BLaER1 (cell line): ENCODE measurements around the gene TIMM22.

ENCODE experiments used
- H3K27ac ChIP-seq: shearing (Covaris generic); formaldehyde crosslinking; 2 replicates; pipeline ENCODE4 v1.8.1; 2022
- H3K27me3 ChIP-seq: shearing (Covaris generic); formaldehyde crosslinking; 2 replicates; pipeline ENCODE4 v1.8.1; 2022
- H3K36me3 ChIP-seq: shearing (Covaris generic); formaldehyde crosslinking; 2 replicates; pipeline ENCODE4 v1.8.1; 2022
- H3K4me1 ChIP-seq: shearing (Covaris generic); formaldehyde crosslinking; 2 replicates; pipeline ENCODE4 v1.8.1; 2022
- H3K4me2 ChIP-seq: shearing (Covaris generic); formaldehyde crosslinking; 2 replicates; pipeline ENCODE4 v1.8.1; 2022
- H3K4me3 ChIP-seq: shearing (Covaris generic); formaldehyde crosslinking; 2 replicates; pipeline ENCODE4 v1.8.1; 2022
- H3K9ac ChIP-seq: shearing (Covaris generic); formaldehyde crosslinking; 2 replicates; pipeline ENCODE4 v1.8.1; 2022
- H3K9me3 ChIP-seq: shearing (Covaris generic); formaldehyde crosslinking; 2 replicates; pipeline ENCODE4 v1.8.1; 2022
- H4K20me1 ChIP-seq: shearing (Covaris generic); formaldehyde crosslinking; 2 replicates; pipeline ENCODE4 v1.8.1; 2022
- Cebpa-rat ChIP-seq: shearing (Covaris generic); IDR thresholded peaks from 2 replicates; pipeline ENCODE4 v1.8.1; 2022

Gene TIMM22

DNA sequence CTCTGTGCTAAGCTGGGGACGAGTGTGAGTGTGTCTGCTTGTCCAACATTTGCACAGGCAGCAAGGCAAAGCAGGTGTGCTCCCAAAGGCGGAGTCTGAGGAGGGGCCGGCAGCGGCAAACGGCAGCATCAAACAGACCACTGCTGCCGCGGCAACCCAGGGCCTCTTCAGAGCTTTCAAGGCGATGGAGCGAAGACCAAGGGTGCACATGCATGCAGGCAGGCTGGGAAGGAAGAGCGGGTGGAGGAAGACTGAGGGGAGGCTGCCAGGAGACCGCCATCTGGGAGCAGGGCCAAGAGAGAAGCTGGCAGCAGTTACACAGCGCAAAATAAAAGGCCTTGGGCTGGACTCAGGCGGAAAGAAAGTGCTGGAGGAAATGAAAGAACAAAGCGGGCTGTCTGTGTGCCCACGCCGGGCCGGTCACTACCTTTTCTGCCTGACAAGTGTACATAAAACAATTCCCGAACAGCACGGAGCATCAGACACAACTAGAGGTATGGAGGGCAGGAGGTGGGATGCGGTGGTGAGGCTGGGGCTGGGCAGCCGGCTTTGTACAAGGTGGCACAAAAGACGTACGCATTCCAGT is 8.5 kb downstream of the TIMM22 start:
- H3K27me3 ChIP-seq = no peaks in the 10 kb centered on the region
- H3K9ac ChIP-seq = peak overlapping the region; percentile 60
- H4K20me1 ChIP-seq = peaks cover 37% of the 10 kb centered on the region
- peak overlapping the region; percentile 6; the same call in 1 of the 2 replicates for H3K4me3 ChIP-seq
- peak overlapping the region; percentile 89 for H3K4me2 ChIP-seq
- peaks cover 70% of the 10 kb centered on the region for H3K36me3 ChIP-seq
- peaks cover 67% of the 10 kb centered on the region for H3K4me1 ChIP-seq
- TF ChIP-seq Cebpa-rat = no peak
- H3K27ac ChIP-seq = peak overlapping the region; percentile 62
- H3K9me3 ChIP-seq = no peaks in the 10 kb centered on the region

GRCh38 chr17:1006054-1006453 is 9.1 kb downstream of the TIMM22 start:
- Histone ChIP-seq H3K9me3 (no peaks in the 10 kb centered on the region), H3K4me3 (0 out of 2 replicates have a peak overlapping the region, but pooled peaks have one; percentile 0), H3K27ac (peak overlapping the region; percentile 62), H4K20me1 (peaks cover 36% of the 10 kb centered on the region), H3K9ac (peak overlapping the region; percentile 60), H3K4me2 (peak overlapping the region; percentile 89), H3K36me3 (peaks cover 67% of the 10 kb centered on the region), H3K4me1 (peaks cover 71% of the 10 kb centered on the region), H3K27me3 (no peaks in the 10 kb centered on the region)
- no peak for TF ChIP-seq Cebpa-rat

GRCh38 chr17:1007310-1008007 is 10.5 kb downstream of the TIMM22 start:
- Histone ChIP-seq H3K4me2 (peak overlapping the region; percentile 78), H3K4me1 (peaks cover 85% of the 10 kb centered on the region), H3K9ac (peak overlapping the region; percentile 50), H3K4me3 (no peak overlapping the region), H3K27me3 (no peaks in the 10 kb centered on the region), H3K9me3 (no peaks in the 10 kb centered on the region), H4K20me1 (peaks cover 38% of the 10 kb centered on the region), H3K27ac (peak overlapping the region; percentile 64), H3K36me3 (peaks cover 65% of the 10 kb centered on the region)
- TF ChIP-seq Cebpa-rat = no peak

DNA sequence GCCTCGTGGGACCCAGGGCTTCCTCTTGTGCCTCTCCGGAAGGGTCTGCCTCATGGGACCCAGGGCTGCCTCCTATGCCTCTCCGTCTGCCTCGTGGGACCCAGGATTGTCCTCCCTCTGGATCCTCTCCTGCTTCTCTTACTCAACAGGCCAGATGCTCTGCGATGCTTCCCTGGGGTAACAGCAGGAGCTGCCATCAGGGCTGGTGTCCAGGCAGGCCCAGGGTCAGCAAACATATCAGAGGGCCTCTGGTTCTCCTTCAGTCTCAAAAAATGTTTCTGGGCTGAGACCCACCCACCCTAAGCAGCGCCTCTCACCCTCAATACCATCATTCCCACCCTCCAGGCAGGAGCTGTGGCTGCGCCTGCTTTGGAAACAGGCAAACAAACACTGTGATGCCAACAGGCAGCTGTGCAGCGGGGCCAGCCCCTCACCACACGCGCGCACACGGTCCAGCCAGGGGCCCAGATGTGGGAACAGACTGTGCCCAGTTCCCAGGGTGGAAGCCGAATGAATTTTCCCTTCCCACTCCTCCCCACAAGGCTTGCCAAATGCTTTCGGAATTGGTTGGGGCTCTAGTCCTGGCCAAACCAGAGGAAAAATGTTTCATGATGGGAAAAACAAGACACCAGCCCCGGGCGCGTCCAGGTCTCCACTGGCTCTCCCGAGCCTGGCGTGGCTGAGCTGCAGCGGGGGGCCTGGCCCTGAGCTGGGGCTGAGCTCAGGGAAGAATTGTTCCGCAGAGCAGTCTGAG is 11.3 kb downstream of the TIMM22 start:
- H3K27me3 ChIP-seq = no peaks in the 10 kb centered on the region
- H3K27ac ChIP-seq = peak overlapping the region; percentile 64
- H3K9ac ChIP-seq = peak overlapping the region; percentile 50; the same call in 1 of the 2 replicates
- H3K9me3 ChIP-seq = no peaks in the 10 kb centered on the region
- peak overlapping the region; percentile 78 for H3K4me2 ChIP-seq
- peaks cover 93% of the 10 kb centered on the region for H3K4me1 ChIP-seq
- no peak for TF ChIP-seq Cebpa-rat
- H4K20me1 ChIP-seq = peaks cover 38% of the 10 kb centered on the region
- H3K4me3 ChIP-seq = no peak overlapping the region
- H3K36me3 ChIP-seq = peaks cover 58% of the 10 kb centered on the region

DNA sequence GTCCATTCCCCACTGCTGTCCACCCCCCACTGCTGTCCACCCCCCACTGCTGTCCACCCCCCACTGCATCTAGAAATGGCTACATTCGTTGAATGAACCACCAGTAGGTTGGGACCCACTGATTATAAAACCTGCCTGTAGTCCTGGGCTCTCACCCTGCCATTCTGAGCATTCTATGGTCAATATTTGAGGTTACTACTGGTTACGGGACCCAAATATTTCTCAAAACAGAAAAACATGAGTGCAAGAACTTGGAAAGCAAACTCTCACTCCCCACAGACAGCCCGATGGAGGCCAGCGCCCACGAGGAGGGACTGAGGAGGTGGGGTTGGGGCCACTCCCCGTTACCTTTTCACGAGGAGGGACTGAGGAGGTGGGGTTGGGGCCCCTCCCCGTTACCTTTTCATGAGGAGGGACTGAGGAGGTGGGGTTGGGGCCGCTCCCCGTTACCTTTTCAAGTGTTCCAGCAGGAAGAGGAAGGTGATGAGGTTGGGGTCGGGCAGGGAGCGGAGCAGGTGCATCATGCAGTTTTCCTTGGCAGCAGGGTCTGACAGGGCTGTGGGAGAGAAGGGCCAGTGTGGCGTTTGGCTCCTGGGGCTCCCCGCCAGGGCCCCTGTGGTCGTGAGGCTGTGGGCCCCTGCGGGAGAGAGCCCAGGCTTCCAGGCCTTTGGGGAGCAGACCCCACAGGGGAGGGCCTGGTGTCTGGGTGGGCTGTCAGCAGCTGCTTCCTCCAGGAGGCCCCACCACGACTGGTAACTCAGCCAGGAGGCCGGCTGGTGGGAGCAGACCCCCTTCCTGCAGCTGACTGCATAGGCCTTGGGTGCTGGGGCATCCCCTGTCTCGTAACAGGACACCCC is 12.5 kb downstream of the TIMM22 start:
- H3K4me2 ChIP-seq = peak overlapping the region; percentile 50
- H3K27me3 ChIP-seq = no peaks in the 10 kb centered on the region
- H3K4me3 ChIP-seq = no peak overlapping the region
- no peaks in the 10 kb centered on the region for H3K9me3 ChIP-seq
- 0 out of 2 replicates have a peak overlapping the region, but pooled peaks have one; percentile 22 for H3K27ac ChIP-seq
- H4K20me1 ChIP-seq = peaks cover 29% of the 10 kb centered on the region
- no peak overlapping the region; the same call in 1 of the 2 replicates for H3K9ac ChIP-seq
- no peak for TF ChIP-seq Cebpa-rat
- H3K4me1 ChIP-seq = peaks cover 93% of the 10 kb centered on the region
- peaks cover 45% of the 10 kb centered on the region for H3K36me3 ChIP-seq

GRCh38 chr17:1010086-1010450 is 13.1 kb downstream of the TIMM22 start:
- no peak for TF ChIP-seq Cebpa-rat
- H4K20me1 ChIP-seq = peaks cover 23% of the 10 kb centered on the region
- no peaks in the 10 kb centered on the region for H3K9me3 ChIP-seq
- H3K36me3 ChIP-seq = peaks cover 43% of the 10 kb centered on the region
- no peaks in the 10 kb centered on the region for H3K27me3 ChIP-seq
- no peak overlapping the region; the same call in 1 of the 2 replicates for H3K9ac ChIP-seq
- H3K4me3 ChIP-seq = no peak overlapping the region
- H3K27ac ChIP-seq = 0 out of 2 replicates have a peak overlapping the region, but pooled peaks have one; percentile 22
- H3K4me2 ChIP-seq = peak overlapping the region; percentile 50
- peaks cover 87% of the 10 kb centered on the region for H3K4me1 ChIP-seq

DNA sequence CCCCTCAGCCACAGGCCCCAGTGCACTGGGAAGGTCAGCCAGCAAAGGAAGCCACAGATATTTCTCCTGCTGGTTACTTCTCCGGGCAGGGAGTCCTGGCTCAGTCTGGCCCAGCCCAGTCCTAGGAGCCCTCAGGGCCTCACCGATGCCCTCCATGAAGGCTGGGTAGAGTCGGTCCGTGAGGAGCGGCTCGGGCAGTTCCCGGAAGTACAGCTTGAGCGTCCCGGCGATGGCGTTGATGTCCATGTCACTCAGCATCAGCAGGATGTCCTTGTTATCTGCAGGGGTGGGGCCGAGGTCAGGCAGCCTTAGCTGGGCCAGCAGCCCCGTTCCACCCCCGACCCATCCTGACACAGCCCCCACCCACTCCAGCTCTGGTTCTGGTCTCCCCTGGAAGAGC is 13.7 kb downstream of the TIMM22 start:
- Histone ChIP-seq H3K9ac (no peak overlapping the region), H3K27ac (no peak overlapping the region), H3K4me3 (no peak overlapping the region), H3K4me1 (peaks cover 81% of the 10 kb centered on the region), H3K4me2 (no peak overlapping the region), H4K20me1 (peaks cover 21% of the 10 kb centered on the region), H3K36me3 (peaks cover 43% of the 10 kb centered on the region), H3K9me3 (no peaks in the 10 kb centered on the region), H3K27me3 (no peaks in the 10 kb centered on the region)
- TF ChIP-seq Cebpa-rat = no peak

- Histone ChIP-seq H3K9me3 (no peaks in the 10 kb centered on the region), H3K27ac (no peak overlapping the region)
- TF ChIP-seq Cebpa-rat = no peak
Observed at GRCh38 chr17:1011138-1011537, 14.2 kb downstream of the TIMM22 start.

More at GRCh38 chr17:1011138-1011537, 14.2 kb downstream of the TIMM22 start:
- peak overlapping the region; percentile 32; the same call in 1 of the 2 replicates for H3K4me2 ChIP-seq
- peaks cover 41% of the 10 kb centered on the region for H3K36me3 ChIP-seq
- peaks cover 77% of the 10 kb centered on the region for H3K4me1 ChIP-seq
- H3K4me3 ChIP-seq = no peak overlapping the region
- H3K27me3 ChIP-seq = no peaks in the 10 kb centered on the region
- no peak overlapping the region for H3K9ac ChIP-seq
- peaks cover 21% of the 10 kb centered on the region for H4K20me1 ChIP-seq
